CD4-positive, alpha-beta T cell treated with Interleukin-21 for 1 hour (primary cell): ENCODE results near the gene PAH.
A peak's percentile ranks its signal among the peaks of the same experiment; 100 is the strongest.
"Not testable (repeated sequence)": the region's sequence is repeated elsewhere in the genome, so short reads cannot be mapped to it uniquely, and the experiment has no call there.

ENCODE experiments used
- DNase-seq: peaks from one replicate; pipeline ENCODE4 v3.0.0-alpha.2; 2020

PAH gene

GRCh38 chr12:102888511-102888910 lies 28.5 kb downstream of the PAH start:
- no peak for DNase-seq

GRCh38 chr12:102885043-102885932 lies 31.8 kb downstream of the PAH start:
- DNase-seq: no peak

GRCh38 chr12:102883204-102883799 lies 33.7 kb downstream of the PAH start:
- peak; percentile 17 for DNase-seq

- no peak for DNase-seq
Measured at GRCh38 chr12:102880783-102881182, 36.3 kb downstream of the PAH start.

- peak; percentile 2 for DNase-seq
Measured at GRCh38 chr12:102879144-102879763, 37.8 kb downstream of the PAH start.

GRCh38 chr12:102876883-102877282 lies 40.2 kb downstream of the PAH start:
- no peak for DNase-seq

- no peak for DNase-seq
Measured at GRCh38 chr12:102874819-102875218, 42.2 kb downstream of the PAH start.

- no peak for DNase-seq
Measured at GRCh38 chr12:102873077-102873476, 44.0 kb downstream of the PAH start.

GRCh38 chr12:102871014-102871413 lies 46.0 kb downstream of the PAH start:
- DNase-seq: no peak

- DNase-seq: no peak
Measured at GRCh38 chr12:102869571-102869970, 47.5 kb downstream of the PAH start.

- DNase-seq: no peak
Measured at GRCh38 chr12:102865821-102866615, 51.0 kb downstream of the PAH start.

- no peak for DNase-seq
Measured at GRCh38 chr12:102862486-102862885, 54.6 kb downstream of the PAH start.

- no peak for DNase-seq
Measured at GRCh38 chr12:102851246-102851645, 65.8 kb downstream of the PAH start.

- DNase-seq: no peak
Measured at GRCh38 chr12:102849722-102850447, 67.2 kb downstream of the PAH start.

- DNase-seq: no peak
Measured at GRCh38 chr12:102848832-102849231, 68.2 kb downstream of the PAH start.

- DNase-seq: no peak
Measured at GRCh38 chr12:102847131-102847530, 69.9 kb downstream of the PAH start.

- no peak for DNase-seq
Measured at GRCh38 chr12:102833687-102834441, 83.2 kb downstream of the PAH start.

- DNase-seq: not testable (repeated sequence)
Measured at GRCh38 chr12:102832826-102833225, 84.2 kb downstream of the PAH start.

GRCh38 chr12:102824218-102824835 lies 92.7 kb downstream of the PAH start:
- DNase-seq: no peak

GRCh38 chr12:102821149-102821548 lies 95.9 kb downstream of the PAH start:
- no peak for DNase-seq

- no peak for DNase-seq
Measured at GRCh38 chr12:102816816-102817434, 100.1 kb downstream of the PAH start.
